HEK293 (cell line): ENCODE measurements around the gene PTPRF.

ENCODE experiments used
- BCL11A ChIP-seq: fragments of 450-650 bp; formaldehyde crosslinking; IDR thresholded peaks from 2 replicates; pipeline ENCODE4 v1.5.1; 2016; ENCODE audit warnings: low read depth, missing biosample characterization, missing genetic modification characterization
- CTCF ChIP-seq: fragments of 450-650 bp; formaldehyde crosslinking; IDR thresholded peaks from 2 replicates; pipeline ENCODE4 v1.5.1; 2016; ENCODE audit warnings: missing biosample characterization, missing genetic modification characterization
- ZNF121 ChIP-seq: fragments of 450-650 bp; formaldehyde crosslinking; IDR thresholded peaks from 2 replicates; pipeline ENCODE4 v1.5.1; 2016; ENCODE audit warnings: missing biosample characterization, missing genetic modification characterization

- TF ChIP-seq BCL11A: no peak
- no peak for TF ChIP-seq CTCF (tag by site-specific recombination)
- no peak for TF ChIP-seq ZNF121
These were observed 82.6 kb downstream of the PTPRF start for GRCh38 chr1:43613075-43613942.
